ENCODE data around the gene EEF1E1. TPM values are rescaled to one million over a fixed set of nuclear protein-coding genes. Genes with fewer than 3 reads are reported as not detected.

The EEF1E1 gene
- total RNA-seq, 1 donor from 2014 or later, result 22.8 TPM

DNA sequence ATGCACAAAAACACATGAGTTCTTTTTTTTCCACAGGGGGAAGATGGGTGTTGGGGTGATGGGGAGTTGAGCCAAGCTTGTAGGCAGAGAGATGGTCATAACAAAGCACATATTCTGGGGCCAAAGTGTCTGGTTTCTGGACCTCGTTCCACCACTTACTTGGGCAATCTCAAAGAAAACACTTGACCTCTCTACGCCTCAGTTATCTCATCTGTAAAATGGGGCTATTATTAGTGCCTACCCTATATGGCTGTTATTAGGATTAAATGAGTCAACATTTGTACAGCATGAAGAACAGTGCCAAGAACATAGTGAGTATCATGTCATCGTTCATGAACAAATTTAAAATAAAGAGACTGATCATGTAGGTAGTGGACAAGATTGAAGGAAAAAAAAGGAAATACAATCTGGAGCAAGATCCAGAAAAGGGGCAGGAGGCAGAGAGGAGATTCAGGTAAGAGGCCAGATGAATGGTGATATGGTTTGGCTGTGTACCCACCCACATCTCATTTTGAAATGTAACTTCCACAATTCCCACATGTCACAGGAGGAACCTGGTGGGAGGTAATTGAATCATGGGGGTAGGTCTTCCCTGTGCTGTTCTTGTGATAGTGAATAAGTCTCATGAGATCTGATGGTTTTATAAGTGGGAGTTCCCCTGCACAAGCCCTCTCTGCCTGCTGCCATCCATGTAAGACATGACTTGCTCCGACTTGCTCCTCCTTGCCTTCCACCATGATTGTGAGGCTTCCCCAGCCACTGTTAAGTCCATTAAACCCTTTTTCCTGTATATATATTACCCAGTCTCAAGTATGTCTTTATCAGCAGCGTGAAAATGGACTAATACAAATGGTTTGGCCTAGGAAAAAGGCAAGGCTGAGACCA is 14.2 kb downstream of the EEF1E1 start:
- Histone ChIP-seq H3K36me3 (peaks cover 34% of the 10 kb centered on the region), H3K27me3 (no peaks in the 10 kb centered on the region), H3K27ac (no peak overlapping the region), H3K4me3 (no peak overlapping the region), H3K9me3 (no peaks in the 10 kb centered on the region), H3K4me1 (peaks cover 12% of the 10 kb centered on the region)
- DNase-seq (no peak), ATAC-seq (no peak)
- TF ChIP-seq, protein P1, sequence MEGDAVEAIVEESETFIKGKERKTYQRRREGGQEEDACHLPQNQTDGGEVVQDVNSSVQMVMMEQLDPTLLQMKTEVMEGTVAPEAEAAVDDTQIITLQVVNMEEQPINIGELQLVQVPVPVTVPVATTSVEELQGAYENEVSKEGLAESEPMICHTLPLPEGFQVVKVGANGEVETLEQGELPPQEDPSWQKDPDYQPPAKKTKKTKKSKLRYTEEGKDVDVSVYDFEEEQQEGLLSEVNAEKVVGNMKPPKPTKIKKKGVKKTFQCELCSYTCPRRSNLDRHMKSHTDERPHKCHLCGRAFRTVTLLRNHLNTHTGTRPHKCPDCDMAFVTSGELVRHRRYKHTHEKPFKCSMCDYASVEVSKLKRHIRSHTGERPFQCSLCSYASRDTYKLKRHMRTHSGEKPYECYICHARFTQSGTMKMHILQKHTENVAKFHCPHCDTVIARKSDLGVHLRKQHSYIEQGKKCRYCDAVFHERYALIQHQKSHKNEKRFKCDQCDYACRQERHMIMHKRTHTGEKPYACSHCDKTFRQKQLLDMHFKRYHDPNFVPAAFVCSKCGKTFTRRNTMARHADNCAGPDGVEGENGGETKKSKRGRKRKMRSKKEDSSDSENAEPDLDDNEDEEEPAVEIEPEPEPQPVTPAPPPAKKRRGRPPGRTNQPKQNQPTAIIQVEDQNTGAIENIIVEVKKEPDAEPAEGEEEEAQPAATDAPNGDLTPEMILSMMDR (IDR thresholded peaks at IDR 0.05), result no peak
- intact Hi-C loops (cut with DNase I), result no loop called here

DNA sequence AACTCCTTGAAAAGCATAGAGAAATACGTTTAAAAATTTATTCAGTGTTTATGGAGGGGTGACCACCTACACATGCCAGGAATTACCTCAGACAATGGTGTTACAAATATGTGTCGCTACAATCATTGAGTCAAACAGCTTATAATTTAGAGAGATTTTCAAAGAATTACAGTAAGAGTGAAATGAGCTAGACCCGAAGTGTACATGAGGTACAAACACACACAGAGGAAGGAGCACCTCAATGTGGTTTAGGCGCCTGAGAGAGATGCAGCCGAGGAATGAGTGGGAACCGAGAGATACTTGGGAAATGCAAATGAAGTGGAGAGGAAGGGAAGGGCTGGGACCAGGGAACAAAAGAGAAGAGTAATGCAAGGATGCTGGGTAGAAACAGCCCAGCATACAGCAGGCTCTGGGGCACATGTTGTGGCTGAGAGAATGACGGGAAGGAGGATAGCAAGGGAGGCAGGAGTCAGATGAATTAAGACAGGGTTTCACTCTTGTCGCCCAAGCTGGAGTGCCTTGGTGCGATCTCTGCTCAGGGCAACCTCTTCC is 15.5 kb downstream of the EEF1E1 start:
- TF ChIP-seq, protein P1 (IDR thresholded peaks at IDR 0.05), result no peak
- Histone ChIP-seq H3K27me3 (no peaks in the 10 kb centered on the region), H3K4me3 (no peak overlapping the region), H3K27ac (no peak overlapping the region), H3K9me3 (no peaks in the 10 kb centered on the region), H3K4me1 (peaks cover 23% of the 10 kb centered on the region), H3K36me3 (peaks cover 34% of the 10 kb centered on the region)
- ATAC-seq (no peak), DNase-seq (no peak)
- intact Hi-C loops (cut with DNase I), result no loop called here

DNA sequence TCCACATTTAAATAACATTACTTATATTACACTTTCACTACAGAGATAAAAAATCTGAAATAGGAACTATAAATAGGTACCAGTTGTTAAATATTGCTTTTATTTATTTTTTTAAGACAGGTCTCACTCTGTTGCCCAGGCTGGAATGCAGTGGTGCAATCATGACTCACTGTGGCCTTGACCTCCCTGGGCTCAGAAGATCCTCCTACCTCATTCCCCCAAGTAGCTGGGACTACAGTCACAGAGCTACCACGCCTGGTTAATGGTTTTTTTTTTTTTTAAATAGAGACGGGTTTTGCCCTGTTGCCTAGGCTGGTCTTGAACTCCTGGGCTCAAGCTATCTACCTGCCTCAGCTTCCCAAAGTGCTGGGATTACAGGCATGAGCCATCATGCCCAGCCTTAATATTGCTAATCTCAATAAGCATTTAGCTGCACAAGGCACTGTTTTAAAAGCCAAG is 17.3 kb downstream of the EEF1E1 start:
- TF ChIP-seq, protein P1 (IDR thresholded peaks at IDR 0.05), result no peak
- ATAC-seq (peak; percentile 89), DNase-seq (no peak)
- Histone ChIP-seq H3K9me3 (no peaks in the 10 kb centered on the region), H3K4me1 (peaks cover 29% of the 10 kb centered on the region), H3K27ac (no peak overlapping the region), H3K36me3 (peaks cover 34% of the 10 kb centered on the region), H3K4me3 (no peak overlapping the region), H3K27me3 (no peaks in the 10 kb centered on the region)
- intact Hi-C loops (cut with DNase I), result no loop called here

DNA sequence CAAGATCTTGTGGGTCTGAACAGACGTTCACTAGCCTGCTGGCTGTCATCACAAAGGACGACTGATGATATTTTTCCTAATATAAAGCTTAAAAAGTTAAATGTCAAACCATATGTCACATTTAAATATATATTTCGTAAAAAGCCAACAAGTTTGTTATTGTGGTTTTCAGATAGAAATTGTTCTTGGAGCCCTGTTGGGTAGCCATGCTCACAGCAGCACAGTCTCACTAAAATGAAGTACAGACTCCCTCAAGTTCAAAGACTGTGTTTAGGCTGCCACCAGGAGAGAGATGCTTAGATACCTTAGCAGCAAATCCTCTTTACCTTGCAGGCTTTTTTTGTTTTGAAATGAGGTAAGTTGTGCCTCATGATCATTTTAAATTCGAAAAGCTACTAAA is 17.8 kb downstream of the EEF1E1 start:
- Histone ChIP-seq H3K27me3 (no peaks in the 10 kb centered on the region), H3K36me3 (peaks cover 29% of the 10 kb centered on the region), H3K9me3 (no peaks in the 10 kb centered on the region), H3K4me3 (no peak overlapping the region), H3K27ac (no peak overlapping the region), H3K4me1 (peaks cover 29% of the 10 kb centered on the region)
- intact Hi-C loops (cut with DNase I), result no loop called here
- TF ChIP-seq, protein P1 (IDR thresholded peaks at IDR 0.05), result no peak
- no peak for DNase-seq
- ATAC-seq, result no peak

DNA sequence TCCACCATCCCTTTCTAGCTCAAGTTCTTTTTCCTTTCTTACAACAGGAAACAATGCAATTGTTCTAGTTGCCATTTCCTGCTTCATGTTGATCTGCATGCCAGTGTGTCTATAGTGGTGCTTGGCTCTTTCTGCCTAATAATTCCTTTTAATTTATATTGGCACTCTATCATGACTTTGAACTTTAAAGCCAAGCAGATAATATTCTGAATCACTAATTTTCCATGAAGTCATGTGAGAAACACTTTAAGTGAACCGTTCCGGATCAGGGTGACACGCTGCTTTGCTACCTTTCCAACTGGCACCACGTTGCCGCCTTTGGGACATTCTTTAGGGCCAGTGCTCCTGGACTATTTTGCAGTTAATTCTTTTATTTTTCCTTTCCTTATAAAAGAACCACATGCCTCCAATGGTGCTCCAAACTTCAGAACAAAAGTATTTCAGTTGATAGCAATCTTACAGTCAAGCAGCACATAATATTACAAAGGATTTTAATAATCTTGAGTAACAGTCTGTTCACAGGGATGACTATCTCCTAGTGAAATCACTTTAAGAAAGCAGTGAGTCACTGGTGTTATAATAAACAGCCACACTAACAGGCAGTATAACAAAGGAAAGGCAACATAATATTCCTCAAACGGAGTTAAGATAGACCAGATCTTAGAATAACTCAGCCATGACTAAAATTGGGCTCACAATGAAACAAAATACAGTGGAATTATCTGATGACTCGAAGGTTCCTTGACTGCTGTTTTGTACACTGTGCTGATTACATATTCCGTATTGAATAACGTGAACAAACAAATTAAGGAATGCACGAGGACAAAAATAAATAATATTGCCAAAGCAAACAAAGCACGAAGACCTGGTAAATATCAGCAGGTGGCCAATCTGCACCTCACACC is 19.1 kb downstream of the EEF1E1 start:
- TF ChIP-seq, protein P1 (IDR thresholded peaks at IDR 0.05), result no peak
- H3K27ac ChIP-seq, result peak overlapping the region; percentile 11
- intact Hi-C loops (cut with DNase I), result no loop called here
- H3K27me3 ChIP-seq, result no peaks in the 10 kb centered on the region
- DNase-seq (no peak), ATAC-seq (peak; percentile 40)
- peaks cover 29% of the 10 kb centered on the region for H3K4me1 ChIP-seq
- H3K36me3 ChIP-seq, result peaks cover 15% of the 10 kb centered on the region
- no peak overlapping the region for H3K4me3 ChIP-seq
- H3K9me3 ChIP-seq, result no peaks in the 10 kb centered on the region
